ENCODE measurements around the gene MED13L.

- TF ChIP-seq CTCF (IDR thresholded peaks at IDR 0.05) = no peak
- TF ChIP-seq EZH2 (IDR thresholded peaks at IDR 0.05; ENCODE audit: borderline replicate concordance, insufficient read depth, low read depth, low read length, poor library complexity, severe bottlenecking) = no peak
Measured at GRCh38 chr12:116265351-116266147, 11.9 kb downstream of the MED13L start.

Data from B cell (primary cell).